Measurements from ENCODE around the gene SLAIN2.
A peak's percentile ranks its signal among the peaks of the same experiment; 100 is the strongest.
"Not testable (repeated sequence)": the region's sequence is repeated elsewhere in the genome, so short reads cannot be mapped to it uniquely, and the experiment has no call there.

Gene SLAIN2

GRCh38 chr4:48440914-48441313 lies 99.6 kb downstream of the SLAIN2 start:
- DNase-seq (ENCODE audit: low spot score): not testable (repeated sequence)

DNA sequence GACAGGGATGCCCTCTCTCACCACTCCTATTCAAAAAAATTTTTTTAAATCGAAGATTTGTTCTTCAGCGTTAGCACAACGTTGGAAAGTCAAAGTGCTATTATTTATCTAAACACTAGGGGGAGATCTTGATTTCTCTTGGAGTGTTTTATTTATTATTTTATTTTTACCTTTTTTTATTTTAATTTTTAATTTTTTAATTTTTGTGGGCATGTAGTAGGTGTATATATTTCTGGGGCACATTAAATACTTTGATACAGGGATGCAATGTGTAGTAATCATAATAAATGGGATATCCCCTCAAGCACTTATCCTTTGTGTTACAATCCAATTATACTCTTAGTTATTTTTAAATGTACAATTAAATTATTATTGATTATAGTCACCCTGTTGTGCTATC lies 104.4 kb downstream of the SLAIN2 start:
- DNase-seq (ENCODE audit: low spot score): peak; percentile 51

- DNase-seq (ENCODE audit: low spot score): no peak
These were observed 105.3 kb downstream of the SLAIN2 start for GRCh38 chr4:48446642-48447041.

DNA sequence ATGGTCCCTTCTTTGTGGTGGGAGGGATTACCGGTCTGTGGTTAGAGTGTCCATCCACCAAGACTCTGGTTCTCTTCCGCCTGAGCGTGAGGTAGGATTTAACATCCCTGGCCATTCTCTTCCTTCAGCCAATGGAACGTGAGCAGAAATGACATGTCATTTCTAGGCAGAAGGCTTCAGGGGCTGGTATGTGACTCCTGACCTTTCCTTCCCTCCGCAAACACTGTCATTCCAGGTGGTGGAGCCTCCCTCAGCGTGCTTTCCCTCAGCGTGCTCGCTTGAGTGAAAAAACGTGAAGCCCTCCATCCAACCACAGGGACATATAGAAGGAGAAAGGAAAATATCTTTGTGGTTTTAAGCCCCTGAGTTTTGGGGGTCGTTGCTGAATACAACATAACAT lies 107.8 kb downstream of the SLAIN2 start:
- DNase-seq (ENCODE audit: low spot score): no peak

DNA sequence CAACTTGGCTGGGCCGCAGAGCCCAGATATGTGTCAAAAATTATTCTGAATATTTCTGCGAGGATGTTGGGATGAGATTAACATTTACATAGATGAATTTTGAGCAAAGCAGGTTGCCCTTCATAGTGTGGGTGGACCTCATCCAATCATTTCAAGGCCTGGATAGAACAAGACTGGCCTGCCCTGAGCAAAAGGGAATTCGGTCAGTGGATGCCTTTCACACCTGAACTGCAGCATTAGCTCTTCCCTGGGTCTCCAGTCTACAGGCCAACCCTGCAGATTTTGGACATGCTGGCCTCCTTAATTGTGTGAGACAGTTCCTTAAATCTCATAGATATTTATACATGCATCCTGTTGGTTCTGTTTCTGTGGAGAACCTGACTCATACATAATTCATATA lies 109.4 kb downstream of the SLAIN2 start:
- DNase-seq (ENCODE audit: low spot score): no peak

DNA sequence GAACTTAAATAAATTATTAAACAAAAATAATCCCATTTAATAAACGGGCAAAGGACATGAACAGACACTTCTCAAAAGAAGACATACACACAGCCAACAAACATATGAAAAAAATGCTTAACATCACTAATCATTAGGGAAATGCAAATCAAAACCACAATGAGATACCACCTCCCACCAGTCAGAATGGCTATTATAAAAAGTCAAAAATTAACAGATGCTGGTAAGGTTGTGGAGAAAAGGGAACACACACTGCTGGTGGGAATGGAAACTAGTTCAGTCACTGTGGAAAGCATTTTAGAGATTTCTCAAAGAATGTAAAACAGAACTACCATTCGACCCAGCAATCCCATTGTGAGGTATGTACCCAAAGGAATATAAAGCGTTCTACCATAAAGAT lies 110.3 kb downstream of the SLAIN2 start:
- DNase-seq (ENCODE audit: low spot score): not testable (repeated sequence)

GRCh38 chr4:48454591-48454990 lies 113.3 kb downstream of the SLAIN2 start:
- DNase-seq (ENCODE audit: low spot score): no peak

DNA sequence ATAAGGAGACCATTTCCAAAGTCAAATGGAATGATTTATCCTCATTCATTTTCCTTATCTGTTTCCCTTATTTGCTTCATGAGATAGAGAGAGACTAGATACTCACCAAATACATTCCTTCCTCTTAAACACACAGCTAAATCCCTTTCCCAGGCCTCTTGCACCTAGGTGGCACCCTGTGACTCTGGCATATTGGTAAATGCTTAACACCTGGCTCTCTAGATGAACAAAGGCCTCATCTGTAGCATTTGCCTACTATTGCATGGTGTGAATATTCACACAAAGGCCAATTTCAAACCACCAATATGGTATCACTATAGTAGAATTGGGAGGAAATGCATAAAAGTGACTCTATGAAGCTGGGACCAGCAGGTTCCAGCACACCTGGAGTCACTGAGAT lies 119.7 kb downstream of the SLAIN2 start:
- DNase-seq (ENCODE audit: low spot score): no peak

GRCh38 chr4:48462363-48462762 lies 121.0 kb downstream of the SLAIN2 start:
- DNase-seq (ENCODE audit: low spot score): no peak

- DNase-seq (ENCODE audit: low spot score): no peak
These were observed 126.1 kb downstream of the SLAIN2 start for GRCh38 chr4:48467442-48467841.

- no peak for DNase-seq (ENCODE audit: low spot score)
These were observed 126.6 kb downstream of the SLAIN2 start for GRCh38 chr4:48467891-48468290.

DNA sequence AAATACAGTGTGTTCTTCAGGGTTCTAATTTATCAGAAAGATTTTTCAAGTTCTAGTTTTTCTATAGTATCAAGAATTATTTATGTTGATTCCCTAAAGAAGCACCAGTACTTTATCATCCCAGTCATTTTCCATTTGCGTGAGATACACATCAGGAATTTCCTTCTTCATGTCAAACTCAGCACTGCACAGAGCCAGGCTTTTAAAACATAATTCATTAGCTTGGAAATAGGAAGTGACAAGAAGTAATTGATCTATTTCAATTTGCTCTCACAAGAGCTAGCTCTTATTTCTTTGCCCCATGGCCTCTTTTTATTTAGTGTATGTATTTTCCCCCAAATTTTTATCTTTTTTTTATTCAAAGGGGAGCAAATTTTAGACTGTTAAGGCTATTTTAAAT lies 128.8 kb downstream of the SLAIN2 start:
- DNase-seq (ENCODE audit: low spot score): no peak

GRCh38 chr4:48470570-48470969 lies 129.2 kb downstream of the SLAIN2 start:
- DNase-seq (ENCODE audit: low spot score): no peak

GRCh38 chr4:48472794-48473193 lies 131.5 kb downstream of the SLAIN2 start:
- no peak for DNase-seq (ENCODE audit: low spot score)

- no peak for DNase-seq (ENCODE audit: low spot score)
These were observed 134.4 kb downstream of the SLAIN2 start for GRCh38 chr4:48475770-48476169.
